HepG2 (cell line): Measurements from ENCODE around the gene CREG2. TPM values are rescaled to one million over a fixed set of nuclear protein-coding genes. Genes with fewer than 3 reads are reported as not detected.
A peak's percentile ranks its signal among the peaks of the same experiment; 100 is the strongest.

Experiments
- ATAC-seq: fragments of 200-7000 bp; cut with Tn5 transposase; 3 replicates; pipeline ENCODE4 v1.9.1; 2020; ENCODE audit warnings: mild to moderate bottlenecking, moderate library complexity
- BruUV-seq: library from RNA; stranded (reverse); fragments of 400-500 nt; replicated peaks from 2 replicates; lab custom pipeline; 2021; lab: Mats Ljungman, UMichigan
- CTCF ChIA-PET: fragments of 300-600 bp; formaldehyde crosslinking; extraction: SDS; loops from one replicate; lab custom pipeline; 2021; ENCODE audit warnings: low total read pairs, inconsistent platforms, low intra/inter-chr PET ratio; lab: Yijun Ruan, JAX
- POLR2A ChIA-PET: fragments of 350-600 bp; sonication (Branson Sonifier 250); formaldehyde crosslinking; loops from one replicate; lab custom pipeline; 2020; ENCODE audit warnings: antibody characterized with exemption, inconsistent platforms; lab: Yijun Ruan, JAX
- DNase-seq: peaks from one replicate; pipeline ENCODE4 v3.0.0-alpha.2; 2015; ENCODE audit warnings: low spot score
- FAIRE-seq: peaks from 3 replicates; lab custom pipeline; 2011; peaks lifted over from hg19 to GRCh38; lab: Jason Lieb, UNC
- H2AFZ ChIP-seq: one replicate; pipeline ENCODE4 v1.6.1; 2011; ENCODE audit warnings: low read length, inconsistent platforms
- H3K27ac ChIP-seq: fragments of 300-600 bp; 3 replicates; pipeline ENCODE4 v1.8.0; 2011; ENCODE audit warnings: mixed run types, mild to moderate bottlenecking, mixed read lengths, low read length, inconsistent platforms; ENCODE audit not compliant: insufficient read depth; ENCODE audit errors: extremely low read length
- H3K27me3 ChIP-seq, 2 experiments: fragments of 200-600 bp in 1 of 2; 2 replicates in 1 of 2; 3 replicates in 1 of 2; pipeline versions ENCODE4 v1.6.0 to v1.8.0; 2011; ENCODE audit warnings: low read length in 2 of 2, mild to moderate bottlenecking in 2 of 2, moderate library complexity in 2 of 2, inconsistent platforms in 1 of 2; ENCODE audit not compliant: insufficient read depth in 2 of 2, control insufficient read depth in 1 of 2
- H3K36me3 ChIP-seq, 2 experiments: fragments of 200-600 bp in 1 of 2; replicated peaks in 1 of 2; 2 replicates in 1 of 2; 3 replicates in 1 of 2; pipeline versions ENCODE4 v1.5.1 to v1.8.0; 2011; ENCODE audit warnings: low read length in 2 of 2, inconsistent platforms in 1 of 2; ENCODE audit not compliant: insufficient read depth in 2 of 2, control insufficient read depth in 1 of 2
- H3K4me1 ChIP-seq: 2 replicates; pipeline ENCODE4 v1.5.1; 2012; ENCODE audit warnings: low read length, inconsistent platforms; ENCODE audit not compliant: insufficient read depth
- H3K4me2 ChIP-seq: 2 replicates; pipeline ENCODE4 v1.6.0; 2011; ENCODE audit warnings: low read depth, low read length, inconsistent platforms
- H3K4me3 ChIP-seq, 3 experiments: fragments of 200-600 bp in 1 of 3; sonication (generic), shearing (Covaris generic) in 1 of 3; replicated peaks in 1 of 3; 2 replicates each; pipeline ENCODE4 v1.5.1; 2011 to 2016; ENCODE audit warnings: low read length in 3 of 3, inconsistent platforms in 2 of 3, low read depth in 2 of 3, mild to moderate bottlenecking in 2 of 3, control low read depth in 1 of 3, mixed read lengths in 1 of 3; ENCODE audit not compliant: insufficient read depth in 1 of 3
- H3K79me2 ChIP-seq: one replicate; pipeline ENCODE4 v1.6.1; 2011; ENCODE audit warnings: low read length, inconsistent platforms; ENCODE audit not compliant: insufficient read depth
- H3K9ac ChIP-seq: 2 replicates; pipeline ENCODE4 v1.6.0; 2011; ENCODE audit warnings: mild to moderate bottlenecking, low read depth, low read length, inconsistent platforms; ENCODE audit not compliant: insufficient read depth
- H3K9me3 ChIP-seq: 2 replicates; pipeline ENCODE4 v1.5.1; 2012; ENCODE audit warnings: mild to moderate bottlenecking, low read length
- H4K20me1 ChIP-seq: 2 replicates; pipeline ENCODE4 v1.6.0; 2011; ENCODE audit warnings: inconsistent platforms, mild to moderate bottlenecking, low read length, moderate library complexity; ENCODE audit not compliant: insufficient read depth
- BATF2 ChIP-seq: sonication (generic); formaldehyde crosslinking; IDR thresholded peaks from 2 replicates; pipeline ENCODE4 v1.8.0; 2022; ENCODE audit warnings: mild to moderate bottlenecking, missing genetic modification reagents, moderate library complexity
- CEBPB ChIP-seq: IDR thresholded peaks from 2 replicates; pipeline ENCODE4 v1.6.1; 2011; ENCODE audit warnings: low read depth, low read length, improper control_type of control experiment, borderline replicate concordance
- DDIT3 ChIP-seq: sonication (generic); formaldehyde crosslinking; IDR thresholded peaks from 2 replicates; pipeline ENCODE4 v1.4.0; 2020; ENCODE audit warnings: mild to moderate bottlenecking, missing genetic modification reagents
- GMEB2 ChIP-seq: IDR thresholded peaks from 2 replicates; pipeline ENCODE4 v1.6.1; 2016; ENCODE audit warnings: missing biosample characterization, missing genetic modification reagents, low read depth
- KLF12 ChIP-seq: sonication (generic); formaldehyde crosslinking; IDR thresholded peaks from 2 replicates; pipeline ENCODE4 v1.4.0; 2020; ENCODE audit warnings: missing genetic modification reagents, borderline replicate concordance
- NRL ChIP-seq: sonication (generic); formaldehyde crosslinking; IDR thresholded peaks from 2 replicates; pipeline ENCODE4 v1.5.0; 2020; ENCODE audit warnings: missing genetic modification reagents, mild to moderate bottlenecking, moderate library complexity, borderline replicate concordance
- PCBP1 ChIP-seq: fragments of 200-400 bp; formaldehyde crosslinking; IDR thresholded peaks from 2 replicates; pipeline ENCODE4 v1.6.1; 2017; ENCODE audit warnings: mild to moderate bottlenecking, low read depth, low read length, borderline replicate concordance
- RBFOX2 ChIP-seq: fragments of 200-400 bp; formaldehyde crosslinking; IDR thresholded peaks from 2 replicates; pipeline ENCODE4 v1.6.1; 2017; ENCODE audit warnings: low read depth, mild to moderate bottlenecking, low read length
- SOX13 ChIP-seq, 3 experiments: fragments of 450-650 bp in 1 of 3; sonication (generic) in 1 of 3; formaldehyde crosslinking in 1 of 3; IDR thresholded peaks in 2 of 3; conservative IDR thresholded peaks in 1 of 3; 2 replicates each; pipeline versions ENCODE4 v1.5.0 to v1.6.1; 2016 to 2020; ENCODE audit warnings: antibody characterized with exemption in 1 of 3, mild to moderate bottlenecking in 1 of 3, missing compliant biosample characterization in 1 of 3, missing genetic modification reagents in 1 of 3, moderate library complexity in 1 of 3
- ZBTB2 ChIP-seq: sonication (generic); formaldehyde crosslinking; IDR thresholded peaks from 2 replicates; pipeline ENCODE4 v1.8.0; 2022; ENCODE audit warnings: low read depth, missing genetic modification reagents
- ZNF329 ChIP-seq: sonication (generic); formaldehyde crosslinking; IDR thresholded peaks from 2 replicates; pipeline ENCODE4 v1.9.0; 2021; ENCODE audit warnings: low read depth, mild to moderate bottlenecking, missing genetic modification reagents
- WGBS: methylation state at CpG from one replicate; pipeline ENCODE4 v1.1.6; 2017; ENCODE audit warnings: low lambda C conversion rate; 5-methylcytosine and 5-hydroxymethylcytosine counted together
- in situ Hi-C: cut with HindIII; loops from 2 replicates; pipeline ENCODE4 v1.10.0; 2017; ENCODE audit warnings: low pct_unique_long_range_greater_than_20kb; ENCODE audit not compliant: extremely low pct_ligation_motif_present
- intact Hi-C: fragments of 100-400 bp; cut with micrococcal nuclease; formaldehyde crosslinking; loops from one replicate; pipeline ENCODE4 v1.10.0; 2022; ENCODE audit not compliant: unreplicated experiment
- polyA plus RNA-seq, 8 experiments: library from polyadenylated mRNA; depleted of rRNA in 3 of 8; stranded (reverse) in 7 of 8; unstranded in 1 of 8; fragments of >200 nt; fragmentation: Illumina TruSeq in 4 of 8; extraction: Trizol in 4 of 8; gene quantifications; 2 replicates each; pipeline versions ENCODE4 v1.2.1 to v1.2.3, GENCODE V29; 2011 to 2016; ENCODE audit warnings: low read depth in 4 of 8, missing spikeins in 1 of 8, mixed read lengths in 1 of 8; ENCODE audit not compliant: insufficient read depth in 1 of 8
- total RNA-seq, 5 experiments: library from RNA; depleted of rRNA; stranded (reverse); fragments of >200 nt; fragmentation: Illumina TruSeq; extraction: Trizol; gene quantifications; 2 replicates each; pipeline ENCODE4 v1.2.3, GENCODE V29; 2016; ENCODE audit warnings: low read depth in 1 of 5

Gene CREG2
- total and polyA plus RNA-seq, 2 of the 13 experiments (the other 11 are each of a cell fraction or from before 2014, with no cell fraction given) = 0.18 to 0.26 TPM

- Histone ChIP-seq H3K9ac (no peak overlapping the region), H4K20me1 (peaks cover 94% of the 10 kb centered on the region), H3K9me3 (no peaks in the 10 kb centered on the region), H3K4me1 (peaks cover 97% of the 10 kb centered on the region), H3K27me3 (no peaks in the 10 kb centered on the region), H3K4me3 (no peak overlapping the region), H3K4me2 (peak overlapping the region; percentile 39), H3K79me2 (peaks cover 98% of the 10 kb centered on the region), H3K27ac (no peak overlapping the region), H3K36me3 (peaks cover 1 to 56% of the 10 kb centered on the region in 2 experiments; a peak in 4 of 5 replicates), H2AFZ (no peak overlapping the region)
- ChIA-PET CTCF (no interaction called here), POLR2A (interaction anchor here (1.6 kb wide), 1 partner anchor 10 kb away, joined by 3 read pairs; no protein-coding TSS in a partner anchor)
- no peak for ATAC-seq
- TF ChIP-seq RBFOX2 = peak; percentile 33
- no peak for TF ChIP-seq KLF12 (CRISPR knock-in tag)
- TF ChIP-seq CEBPB = 0 out of 2 replicates have a peak, but pooled peaks have one; percentile 19
- no peak for TF ChIP-seq BATF2 (CRISPR knock-in tag)
- 88% methylated on average over 7 of the region's 7 CpGs for WGBS
- BruUV-seq = no TSS peak
- intact Hi-C loops (no loop called here), in situ Hi-C loops (no loop called here)
- no peak for FAIRE-seq
- no peak for DNase-seq
Observed at GRCh38 chr2:101300836-101301235, 86.5 kb downstream of the CREG2 start.

GRCh38 chr2:101300164-101300563 is 87.1 kb downstream of the CREG2 start:
- Histone ChIP-seq H3K4me1 (peaks cover 95% of the 10 kb centered on the region), H4K20me1 (peaks cover 94% of the 10 kb centered on the region), H3K4me2 (peak overlapping the region; percentile 6; the same call in 1 of the 2 replicates), H3K79me2 (peaks cover 96% of the 10 kb centered on the region), H3K27me3 (no peaks in the 10 kb centered on the region), H3K4me3 (no peak overlapping the region), H3K36me3 (peaks cover 1 to 55% of the 10 kb centered on the region in 2 experiments; a peak in 4 of 5 replicates), H3K9me3 (no peaks in the 10 kb centered on the region), H3K9ac (no peak overlapping the region), H2AFZ (no peak overlapping the region), H3K27ac (no peak overlapping the region)
- TF ChIP-seq ZBTB2 = no peak
- no peak for TF ChIP-seq DDIT3 (CRISPR knock-in tag)
- no peak for TF ChIP-seq SOX13 (IDR thresholded peaks at IDR 0.05)
- TF ChIP-seq SOX13 (CRISPR knock-in tag; conservative IDR thresholded peaks at IDR 0.05 in 1 of 2, IDR thresholded peaks at IDR 0.05 in 1 of 2) = no peak
- no peak for TF ChIP-seq ZNF329 (CRISPR knock-in tag)
- TF ChIP-seq PCBP1 = no peak
- no peak for TF ChIP-seq GMEB2 (CRISPR knock-in tag)
- no peak for TF ChIP-seq NRL
- no peak for FAIRE-seq
- ChIA-PET CTCF (no interaction called here), POLR2A (interaction anchor here (1.6 to 1.7 kb wide), 2 partner anchors 8 to 9 kb away, joined by 3 to 8 read pairs; partner anchors contain the start of gene RNF149)
- DNase-seq = no peak
- BruUV-seq = no TSS peak
- in situ Hi-C loops = no loop called here
- intact Hi-C loops = no loop called here
- WGBS = 100% methylated on average over 1 of the region's 1 CpG
- ATAC-seq = no peak
